Upper lobe of right lung (tissue), 1 donor: Measurements from ENCODE around the gene RAB26. TPM values are rescaled to one million over a fixed set of nuclear protein-coding genes. Genes with fewer than 3 reads are reported as not detected.
A peak's percentile ranks its signal among the peaks of the same experiment; 100 is the strongest.

Source experiments
- ATAC-seq: fragments of 200-7000 bp; cut with Tn5 transposase; one replicate; pipeline ENCODE4 v1.9.1; 2020; ENCODE audit warnings: mild to moderate bottlenecking, moderate library complexity
- DNase-seq: peaks from one replicate; pipeline ENCODE4 v3.0.0-alpha.2; 2020
- H3K27ac ChIP-seq: fragments of 200-600 bp; one replicate; pipeline ENCODE4 v1.8.0; 2022
- H3K27me3 ChIP-seq: fragments of 200-600 bp; one replicate; pipeline ENCODE4 v1.8.0; 2022; ENCODE audit warnings: mild to moderate bottlenecking
- H3K36me3 ChIP-seq: fragments of 200-600 bp; one replicate; pipeline ENCODE4 v1.8.0; 2022
- H3K4me1 ChIP-seq: fragments of 200-600 bp; one replicate; pipeline ENCODE4 v1.8.0; 2022
- H3K4me3 ChIP-seq: fragments of 200-600 bp; one replicate; pipeline ENCODE4 v1.8.0; 2022; ENCODE audit warnings: mild to moderate bottlenecking
- H3K9me3 ChIP-seq: fragments of 200-600 bp; one replicate; pipeline ENCODE4 v1.8.0; 2022
- CTCF ChIP-seq: fragments of 200-600 bp; IDR thresholded peaks from one replicate; pipeline ENCODE4 v1.8.0; 2022; ENCODE audit warnings: antibody characterized with exemption
- intact Hi-C: fragments of 100-400 bp; cut with DNase I; formaldehyde crosslinking; loops from one replicate; pipeline ENCODE4 v1.11.0; 2022
- total RNA-seq: library from RNA; stranded (reverse); fragmentation: NEBNext Ultra II Directional; extraction: Animal tissue kit (Norgen Biotek cat#: 25700); gene quantifications from one replicate; pipeline ENCODE4 v1.2.1, GENCODE V29; 2021
- donor health status: DM: no; HTN: yes; CAD: no; lungs with severe emphysema.

Gene RAB26
- total RNA-seq, 1 donor from 2014 or later = 0.67 TPM

GRCh38 chr16:2171601-2172178, 23.3 kb downstream of the RAB26 start:
- Histone ChIP-seq H3K9me3 (no peaks in the 10 kb centered on the region), H3K36me3 (peaks cover 64% of the 10 kb centered on the region), H3K4me3 (peak overlapping the region; percentile 47), H3K4me1 (no peaks in the 10 kb centered on the region), H3K27ac (no peak overlapping the region), H3K27me3 (no peaks in the 10 kb centered on the region)
- DNase-seq (no peak), ATAC-seq (no peak)
- intact Hi-C loops = no loop called here
- no peak for TF ChIP-seq CTCF

- intact Hi-C loops = no loop called here
- H3K4me1 ChIP-seq = no peaks in the 10 kb centered on the region
- DNase-seq (no peak), ATAC-seq (no peak)
- no peak overlapping the region for H3K4me3 ChIP-seq
- H3K27ac ChIP-seq = no peak overlapping the region
- no peak for TF ChIP-seq CTCF
- no peaks in the 10 kb centered on the region for H3K27me3 ChIP-seq
- no peaks in the 10 kb centered on the region for H3K9me3 ChIP-seq
- peaks cover 55% of the 10 kb centered on the region for H3K36me3 ChIP-seq
These were observed 24.4 kb downstream of the RAB26 start for GRCh38 chr16:2172688-2173335.

GRCh38 chr16:2173366-2173765, 24.9 kb downstream of the RAB26 start:
- Histone ChIP-seq H3K36me3 (peaks cover 50% of the 10 kb centered on the region), H3K4me3 (no peak overlapping the region), H3K27me3 (no peaks in the 10 kb centered on the region), H3K27ac (no peak overlapping the region), H3K9me3 (no peaks in the 10 kb centered on the region), H3K4me1 (no peaks in the 10 kb centered on the region)
- no peak for TF ChIP-seq CTCF
- ATAC-seq (no peak), DNase-seq (no peak)
- intact Hi-C loops = no loop called here

- Histone ChIP-seq H3K27me3 (no peaks in the 10 kb centered on the region), H3K9me3 (no peaks in the 10 kb centered on the region), H3K36me3 (peaks cover 50% of the 10 kb centered on the region), H3K4me1 (no peaks in the 10 kb centered on the region), H3K4me3 (no peak overlapping the region), H3K27ac (no peak overlapping the region)
- no peak for DNase-seq
- TF ChIP-seq CTCF = no peak
- ATAC-seq = no peak
- intact Hi-C loops = no loop called here
These were observed 25.5 kb downstream of the RAB26 start for GRCh38 chr16:2173916-2174315.

GRCh38 chr16:2174396-2175131, 26.1 kb downstream of the RAB26 start:
- H3K9me3 ChIP-seq = no peaks in the 10 kb centered on the region
- H3K27ac ChIP-seq = no peak overlapping the region
- no peaks in the 10 kb centered on the region for H3K27me3 ChIP-seq
- ATAC-seq (no peak), DNase-seq (no peak)
- intact Hi-C loops = no loop called here
- no peak overlapping the region for H3K4me3 ChIP-seq
- H3K36me3 ChIP-seq = peaks cover 47% of the 10 kb centered on the region
- TF ChIP-seq CTCF = no peak
- H3K4me1 ChIP-seq = no peaks in the 10 kb centered on the region
